B cell (primary cell): Measurements from ENCODE around the gene ZSCAN2. TPM values are rescaled to one million over a fixed set of nuclear protein-coding genes. Genes with fewer than 3 reads are reported as not detected.
"Not testable (repeated sequence)": the region's sequence is repeated elsewhere in the genome, so short reads cannot be mapped to it uniquely, and the experiment has no call there.

Experiments
- ATAC-seq: fragments of 200-7000 bp; cut with Tn5 transposase; one replicate; pipeline ENCODE4 v1.10.0; 2021; ENCODE audit warnings: low read depth, mild to moderate bottlenecking, moderate number of reproducible peaks, moderate library complexity
- CTCF ChIA-PET: fragments of 350-600 bp; sonication (Branson Sonifier 250); formaldehyde crosslinking; loops from one replicate; lab custom pipeline; 2021; ENCODE audit warnings: antibody characterized with exemption, inconsistent platforms; lab: Charles Lee
- POLR2A ChIA-PET: fragments of 350-600 bp; sonication (Branson Sonifier 250); formaldehyde crosslinking; loops from one replicate; lab custom pipeline; 2021; ENCODE audit warnings: antibody characterized with exemption; lab: Charles Lee
- DNase-seq: peaks from one replicate; pipeline ENCODE4 v3.0.0; 2013
- H2AFZ ChIP-seq: 2 replicates; pipeline ENCODE4 v1.6.1; 2012; ENCODE audit warnings: mild to moderate bottlenecking, low read depth, low read length; ENCODE audit not compliant: insufficient read depth, poor library complexity, severe bottlenecking
- H3K27ac ChIP-seq, 2 donors: 1 replicate in 1 of 2; 2 replicates in 1 of 2; pipeline ENCODE4 v1.5.1; 2012 to 2013; ENCODE audit warnings: low read length in 2 of 2, mild to moderate bottlenecking in 2 of 2, moderate library complexity in 1 of 2
- H3K27me3 ChIP-seq, 4 experiments: fragments of 200-600 bp in 1 of 4; sonication (generic) in 1 of 4; replicated peaks in 1 of 4; 1 replicate in 2 of 4; 2 replicates in 2 of 4; pipeline versions ENCODE4 v1.6.1 to v1.7.0; 2013 to 2016; ENCODE audit warnings: low read length in 3 of 4, mild to moderate bottlenecking in 2 of 4, mixed read lengths in 1 of 4, moderate library complexity in 1 of 4; ENCODE audit not compliant: insufficient read depth in 4 of 4, control insufficient read depth in 3 of 4; ENCODE audit errors: control extremely low read depth in 1 of 4
- H3K36me3 ChIP-seq, 2 experiments: replicated peaks in 1 of 2; 1 replicate in 1 of 2; 2 replicates in 1 of 2; pipeline versions ENCODE4 v1.6.1 to v1.7.1; 2013; ENCODE audit warnings: low read length in 1 of 2; ENCODE audit not compliant: insufficient read depth in 2 of 2, control insufficient read depth in 1 of 2; ENCODE audit errors: control extremely low read depth in 1 of 2, extremely low read depth in 1 of 2
- H3K4me1 ChIP-seq, 2 donors: fragments of 200-600 bp in 1 of 2; sonication (generic) in 1 of 2; 1 replicate in 1 of 2; 2 replicates in 1 of 2; pipeline versions ENCODE4 v1.5.1 to v1.6.1; 2013 to 2017; ENCODE audit warnings: low read length in 2 of 2; ENCODE audit not compliant: control insufficient read depth in 2 of 2, insufficient read depth in 2 of 2
- H3K4me2 ChIP-seq: replicated peaks from 2 replicates; pipeline ENCODE3; 2012; ENCODE audit warnings: mild to moderate bottlenecking, low read depth, low read length; ENCODE audit not compliant: poor library complexity, severe bottlenecking
- H3K4me3 ChIP-seq, 5 experiments: fragments of 200-600 bp in 1 of 5; sonication (generic) in 1 of 5; 1 replicate in 3 of 5; 2 replicates in 2 of 5; pipeline versions ENCODE4 v1.5.1 to v1.7.0; 2011 to 2016; ENCODE audit warnings: low read length in 4 of 5, mild to moderate bottlenecking in 4 of 5, low read depth in 2 of 5, control low read depth in 1 of 5, moderate library complexity in 1 of 5; ENCODE audit not compliant: insufficient read depth in 1 of 5; ENCODE audit errors: control extremely low read depth in 1 of 5, extremely low read depth in 1 of 5
- H3K79me2 ChIP-seq: fragments of 200-600 bp; sonication (generic); one replicate; pipeline ENCODE4 v1.6.0; 2016; ENCODE audit warnings: low read length; ENCODE audit not compliant: control insufficient read depth, insufficient read depth
- H3K9ac ChIP-seq: fragments of 200-600 bp; sonication (generic); 2 replicates; pipeline ENCODE4 v1.6.1; 2017; ENCODE audit warnings: mild to moderate bottlenecking, low read length, moderate library complexity
- H3K9me3 ChIP-seq, 3 donors: one replicate each; pipeline versions ENCODE4 v1.6.1 to v1.7.1; 2013; ENCODE audit warnings: low read length in 2 of 3; ENCODE audit not compliant: control insufficient read depth in 2 of 3, insufficient read depth in 1 of 3; ENCODE audit errors: control extremely low read depth in 1 of 3
- H4K20me1 ChIP-seq: 2 replicates; pipeline ENCODE4 v1.6.0; 2012; ENCODE audit warnings: mild to moderate bottlenecking, low read length; ENCODE audit not compliant: insufficient read depth, control insufficient read depth, poor library complexity, severe bottlenecking
- H3K27ac Mint-ChIP-seq: one replicate; pipeline ENCODE4 v1.8.0; 2021; ENCODE audit warnings: mixed read lengths
- H3K27me3 Mint-ChIP-seq: one replicate; pipeline ENCODE4 v1.8.0; 2021; ENCODE audit warnings: mixed read lengths
- H3K4me1 Mint-ChIP-seq: one replicate; pipeline ENCODE4 v1.8.0; 2021; ENCODE audit warnings: mixed read lengths
- H3K4me3 Mint-ChIP-seq: one replicate; pipeline ENCODE4 v1.8.0; 2021; ENCODE audit warnings: mixed read lengths
- H3K9me3 Mint-ChIP-seq: one replicate; pipeline ENCODE4 v1.8.0; 2022; ENCODE audit warnings: mixed read lengths; ENCODE audit not compliant: insufficient read depth
- CTCF ChIP-seq: fragments of 200-600 bp; IDR thresholded peaks from one replicate; pipeline ENCODE4 v1.8.0; 2022; ENCODE audit warnings: antibody characterized with exemption, mild to moderate bottlenecking
- EZH2 ChIP-seq: IDR thresholded peaks from 2 replicates; pipeline ENCODE4 v1.6.1; 2012; ENCODE audit warnings: borderline replicate concordance, low read depth, mild to moderate bottlenecking, moderate library complexity, low read length; ENCODE audit not compliant: insufficient read depth, poor library complexity, severe bottlenecking
- WGBS: methylation state at CpG from one replicate; pipeline ENCODE4 v1.1.5; 2013; ENCODE audit warnings: missing lambda C conversion rate; ENCODE audit not compliant: insufficient coverage; 5-methylcytosine and 5-hydroxymethylcytosine counted together
- intact Hi-C: fragments of 100-400 bp; cut with micrococcal nuclease; formaldehyde crosslinking; loops from one replicate; pipeline ENCODE4 v1.10.0; 2022
- polyA plus RNA-seq: library from polyadenylated mRNA; depleted of rRNA; stranded (reverse); fragments of >200 nt; gene quantifications from 2 replicates; pipeline ENCODE4 v1.2.3, GENCODE V29; 2012
- total RNA-seq, 2 donors: library from RNA; stranded (reverse); fragments of 120-200 nt in 1 of 2; gene quantifications; 1 replicate in 1 of 2; 2 replicates in 1 of 2; pipeline versions ENCODE4 v1.2.3 to v1.2.4, GENCODE V29; 2013 to 2022

ZSCAN2 gene
- total and polyA plus RNA-seq, 2 donors (not counting 1 experiment from before 2014, with no cell fraction given) = 9.9 to 18.6 TPM

DNA sequence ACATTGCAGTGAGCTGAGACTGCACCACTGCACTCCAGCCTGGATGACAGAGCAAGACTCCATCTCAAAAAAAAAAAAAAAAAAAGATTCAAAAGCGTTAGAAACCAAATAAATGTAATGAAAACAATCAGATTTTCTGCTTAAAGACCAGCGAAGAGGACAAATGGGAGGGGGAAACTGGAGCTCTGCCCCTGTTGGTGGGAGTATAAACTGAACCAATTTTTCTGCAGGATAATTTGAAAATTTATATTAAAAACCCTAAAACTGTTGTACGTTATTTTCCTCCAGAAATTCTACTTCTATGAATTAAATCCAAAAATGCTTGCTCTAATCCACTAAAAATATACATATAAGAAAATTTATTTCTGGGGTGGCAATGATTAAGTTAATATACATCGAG is 25.3 kb upstream of the ZSCAN2 start:
- ATAC-seq (no peak), DNase-seq (no peak)
- Mint-ChIP-seq H3K27ac (no peak overlapping the region), H3K27me3 (no peaks in the 10 kb centered on the region), H3K9me3 (no peaks in the 10 kb centered on the region), H3K4me1 (peaks cover 4% of the 10 kb centered on the region), H3K4me3 (no peak overlapping the region)
- no peaks in the 10 kb centered on the region for H3K79me2 ChIP-seq
- no peak for TF ChIP-seq EZH2
- no peak for TF ChIP-seq CTCF
- intact Hi-C loops = no loop called here
- H3K36me3 ChIP-seq = no peaks in the 10 kb centered on the region
- H3K9me3 ChIP-seq = no peaks in the 10 kb centered on the region
- no peak overlapping the region for H3K4me3 ChIP-seq
- no peak overlapping the region for H3K9ac ChIP-seq
- H4K20me1 ChIP-seq = no peaks in the 10 kb centered on the region
- ChIA-PET CTCF (interaction anchor here (0.7 to 2.1 kb wide), 3 partner anchors 12 to 353 kb away, joined by 3 to 4 read pairs (median 3); no protein-coding TSS in a partner anchor), POLR2A (no interaction called here)
- H3K4me1 ChIP-seq = peaks cover 0 to 3% of the 10 kb centered on the region in 2 donors
- no peak overlapping the region for H3K4me2 ChIP-seq
- H3K27ac ChIP-seq = no peak overlapping the region
- H2AFZ ChIP-seq = no peak overlapping the region
- whole genome bisulfite sequencing = no CpG with 5 or more reads among the region's 4 CpGs
- H3K27me3 ChIP-seq = no peaks in the 10 kb centered on the region

- H3K4me2 ChIP-seq, CTCF ChIA-PET, H3K4me1 Mint-ChIP-seq, H3K9me3 ChIP-seq, H4K20me1 ChIP-seq, DNase-seq, H3K9me3 Mint-ChIP-seq, ATAC-seq, H3K4me3 ChIP-seq, H3K27ac Mint-ChIP-seq, H3K4me3 Mint-ChIP-seq, POLR2A ChIA-PET, H3K27ac ChIP-seq, H3K9ac ChIP-seq, H3K36me3 ChIP-seq, H3K27me3 ChIP-seq, H3K79me2 ChIP-seq, intact Hi-C loops, H3K27me3 Mint-ChIP-seq, H2AFZ ChIP-seq, H3K4me1 ChIP-seq: not testable (repeated sequence)
- 94% methylated on average over 4 of the region's 6 CpGs for WGBS
Measured at GRCh38 chr15:84577891-84578290, 22.9 kb upstream of the ZSCAN2 start.

- H3K9me3 Mint-ChIP-seq, DNase-seq, ATAC-seq, H3K9ac ChIP-seq, H3K9me3 ChIP-seq, H4K20me1 ChIP-seq, H3K4me3 ChIP-seq, H3K4me2 ChIP-seq, H3K27ac ChIP-seq, H3K4me1 Mint-ChIP-seq, H2AFZ ChIP-seq, H3K79me2 ChIP-seq, H3K36me3 ChIP-seq, intact Hi-C loops, POLR2A ChIA-PET, H3K4me1 ChIP-seq, H3K27me3 Mint-ChIP-seq, H3K27me3 ChIP-seq, H3K4me3 Mint-ChIP-seq, H3K27ac Mint-ChIP-seq, CTCF ChIA-PET: not testable (repeated sequence)
- 91% methylated on average over 4 of the region's 7 CpGs for WGBS
Measured at GRCh38 chr15:84579261-84579721, 21.5 kb upstream of the ZSCAN2 start.
